Neural crest cell (in vitro differentiated cells): ENCODE data around the gene PDPK1. TPM values are rescaled to one million over a fixed set of nuclear protein-coding genes. Genes with fewer than 3 reads are reported as not detected.

ENCODE experiments used
- DNase-seq: peaks from one replicate; pipeline ENCODE4 v3.0.0; 2021; ENCODE audit warnings: low read depth, mixed read lengths, low spot score
- H3K27ac Mint-ChIP-seq: one replicate; pipeline ENCODE4 v1.8.0; 2021; ENCODE audit warnings: mild to moderate bottlenecking, mixed read lengths; ENCODE audit not compliant: unreplicated experiment
- H3K27me3 Mint-ChIP-seq: 2 replicates; pipeline ENCODE4 v1.8.0; 2021; ENCODE audit warnings: low read depth, mild to moderate bottlenecking, mixed read lengths
- H3K36me3 Mint-ChIP-seq: 2 replicates; pipeline ENCODE4 v1.8.0; 2021; ENCODE audit warnings: low read depth, mild to moderate bottlenecking, mixed read lengths
- H3K4me1 Mint-ChIP-seq: 2 replicates; pipeline ENCODE4 v1.8.0; 2021; ENCODE audit warnings: mixed read lengths
- H3K4me3 Mint-ChIP-seq: one replicate; pipeline ENCODE4 v1.8.0; 2021; ENCODE audit warnings: mild to moderate bottlenecking, mixed read lengths
- H3K9me3 Mint-ChIP-seq: 2 replicates; pipeline ENCODE4 v1.8.0; 2021; ENCODE audit warnings: mixed read lengths
- total RNA-seq: library from RNA; stranded (reverse); gene quantifications from 2 replicates; pipeline ENCODE4 v1.2.1, GENCODE V29; 2021
- TF ChIP-seq, protein P1 (sequence below): fragments of 200-600 bp; sonication (generic); conservative IDR thresholded peaks from 2 replicates; pipeline ENCODE4 v1.5.0; 2021; ENCODE audit warnings: antibody characterized with exemption, mild to moderate bottlenecking

The PDPK1 gene
- total RNA-seq, 1 donor from 2014 or later: 37.5 TPM

- H3K4me1 Mint-ChIP-seq: peaks cover 7% of the 10 kb centered on the region
- no peak overlapping the region for H3K4me3 Mint-ChIP-seq
- H3K27ac Mint-ChIP-seq: no peak overlapping the region
- DNase-seq: no peak
- no peaks in the 10 kb centered on the region for H3K27me3 Mint-ChIP-seq
- TF ChIP-seq, protein P1, sequence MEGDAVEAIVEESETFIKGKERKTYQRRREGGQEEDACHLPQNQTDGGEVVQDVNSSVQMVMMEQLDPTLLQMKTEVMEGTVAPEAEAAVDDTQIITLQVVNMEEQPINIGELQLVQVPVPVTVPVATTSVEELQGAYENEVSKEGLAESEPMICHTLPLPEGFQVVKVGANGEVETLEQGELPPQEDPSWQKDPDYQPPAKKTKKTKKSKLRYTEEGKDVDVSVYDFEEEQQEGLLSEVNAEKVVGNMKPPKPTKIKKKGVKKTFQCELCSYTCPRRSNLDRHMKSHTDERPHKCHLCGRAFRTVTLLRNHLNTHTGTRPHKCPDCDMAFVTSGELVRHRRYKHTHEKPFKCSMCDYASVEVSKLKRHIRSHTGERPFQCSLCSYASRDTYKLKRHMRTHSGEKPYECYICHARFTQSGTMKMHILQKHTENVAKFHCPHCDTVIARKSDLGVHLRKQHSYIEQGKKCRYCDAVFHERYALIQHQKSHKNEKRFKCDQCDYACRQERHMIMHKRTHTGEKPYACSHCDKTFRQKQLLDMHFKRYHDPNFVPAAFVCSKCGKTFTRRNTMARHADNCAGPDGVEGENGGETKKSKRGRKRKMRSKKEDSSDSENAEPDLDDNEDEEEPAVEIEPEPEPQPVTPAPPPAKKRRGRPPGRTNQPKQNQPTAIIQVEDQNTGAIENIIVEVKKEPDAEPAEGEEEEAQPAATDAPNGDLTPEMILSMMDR: no peak
- H3K36me3 Mint-ChIP-seq: no peaks in the 10 kb centered on the region
- no peaks in the 10 kb centered on the region for H3K9me3 Mint-ChIP-seq
These were observed 35.6 kb upstream of the PDPK1 start for GRCh38 chr16:2501946-2502895.

DNA sequence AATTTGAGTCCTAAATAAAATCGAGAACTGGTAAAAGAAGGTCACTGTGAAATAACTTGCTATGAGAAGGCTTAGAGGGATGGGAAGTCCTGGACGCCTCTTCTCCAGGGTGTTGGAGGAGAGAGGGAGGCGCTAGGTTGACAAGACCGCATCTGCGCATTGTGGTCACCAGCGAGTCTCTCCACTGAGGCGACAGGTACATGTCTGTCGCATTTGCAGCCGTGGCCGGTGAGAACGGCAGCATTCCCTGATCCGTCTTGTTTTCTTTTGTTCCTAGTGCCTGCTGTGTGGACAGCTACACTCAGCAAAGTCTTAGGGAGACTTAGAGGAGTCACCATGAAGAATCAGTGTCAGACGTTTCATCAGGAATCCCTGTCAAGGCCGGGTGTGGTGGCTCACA is 32.1 kb upstream of the PDPK1 start:
- TF ChIP-seq, protein P1: no peak
- Mint-ChIP-seq H3K36me3 (no peaks in the 10 kb centered on the region), H3K9me3 (no peaks in the 10 kb centered on the region), H3K4me3 (no peak overlapping the region), H3K4me1 (peaks cover 7% of the 10 kb centered on the region), H3K27ac (no peak overlapping the region), H3K27me3 (no peaks in the 10 kb centered on the region)
- no peak for DNase-seq

- H3K4me1 Mint-ChIP-seq: peaks cover 6% of the 10 kb centered on the region
- H3K9me3 Mint-ChIP-seq: no peaks in the 10 kb centered on the region
- no peaks in the 10 kb centered on the region for H3K36me3 Mint-ChIP-seq
- no peak overlapping the region for H3K27ac Mint-ChIP-seq
- DNase-seq: no peak
- no peak overlapping the region for H3K4me3 Mint-ChIP-seq
- TF ChIP-seq, protein P1: no peak
- H3K27me3 Mint-ChIP-seq: no peaks in the 10 kb centered on the region
These were observed 30.7 kb upstream of the PDPK1 start for GRCh38 chr16:2507052-2507659.

DNA sequence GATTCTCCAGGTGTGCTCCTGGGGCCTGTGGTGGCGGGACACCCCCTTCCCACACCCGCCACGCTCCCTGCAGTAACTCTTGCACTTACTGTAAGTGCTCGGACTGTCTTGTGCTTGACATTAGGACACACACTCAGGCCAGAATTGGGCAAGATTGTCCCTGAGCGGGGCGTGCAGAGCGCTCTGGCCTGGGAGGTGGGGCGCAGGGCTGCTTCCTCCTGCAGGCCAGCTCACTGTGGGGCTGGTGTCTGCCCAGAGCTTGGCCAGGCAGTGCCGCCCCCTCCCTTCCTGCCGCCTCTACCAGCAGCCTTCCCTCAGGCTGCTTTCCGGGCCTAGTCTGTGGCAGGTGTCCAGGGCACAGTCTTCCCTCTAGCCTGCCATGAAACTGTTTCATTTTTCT is 30.2 kb upstream of the PDPK1 start:
- no peak for DNase-seq
- Mint-ChIP-seq H3K27me3 (no peaks in the 10 kb centered on the region), H3K4me3 (no peak overlapping the region), H3K9me3 (no peaks in the 10 kb centered on the region), H3K4me1 (peaks cover 11% of the 10 kb centered on the region), H3K27ac (no peak overlapping the region), H3K36me3 (no peaks in the 10 kb centered on the region)
- TF ChIP-seq, protein P1: no peak

- DNase-seq: no peak
- Mint-ChIP-seq H3K9me3 (no peaks in the 10 kb centered on the region), H3K36me3 (no peaks in the 10 kb centered on the region), H3K4me3 (no peak overlapping the region), H3K4me1 (peaks cover 18% of the 10 kb centered on the region), H3K27ac (no peak overlapping the region), H3K27me3 (no peaks in the 10 kb centered on the region)
- TF ChIP-seq, protein P1: no peak
These were observed 29.0 kb upstream of the PDPK1 start for GRCh38 chr16:2508722-2509400.
